Measurements from ENCODE around the gene DOK7.
"Not testable (repeated sequence)": the region's sequence is repeated elsewhere in the genome, so short reads cannot be mapped to it uniquely, and the experiment has no call there.

DOK7 gene

DNA sequence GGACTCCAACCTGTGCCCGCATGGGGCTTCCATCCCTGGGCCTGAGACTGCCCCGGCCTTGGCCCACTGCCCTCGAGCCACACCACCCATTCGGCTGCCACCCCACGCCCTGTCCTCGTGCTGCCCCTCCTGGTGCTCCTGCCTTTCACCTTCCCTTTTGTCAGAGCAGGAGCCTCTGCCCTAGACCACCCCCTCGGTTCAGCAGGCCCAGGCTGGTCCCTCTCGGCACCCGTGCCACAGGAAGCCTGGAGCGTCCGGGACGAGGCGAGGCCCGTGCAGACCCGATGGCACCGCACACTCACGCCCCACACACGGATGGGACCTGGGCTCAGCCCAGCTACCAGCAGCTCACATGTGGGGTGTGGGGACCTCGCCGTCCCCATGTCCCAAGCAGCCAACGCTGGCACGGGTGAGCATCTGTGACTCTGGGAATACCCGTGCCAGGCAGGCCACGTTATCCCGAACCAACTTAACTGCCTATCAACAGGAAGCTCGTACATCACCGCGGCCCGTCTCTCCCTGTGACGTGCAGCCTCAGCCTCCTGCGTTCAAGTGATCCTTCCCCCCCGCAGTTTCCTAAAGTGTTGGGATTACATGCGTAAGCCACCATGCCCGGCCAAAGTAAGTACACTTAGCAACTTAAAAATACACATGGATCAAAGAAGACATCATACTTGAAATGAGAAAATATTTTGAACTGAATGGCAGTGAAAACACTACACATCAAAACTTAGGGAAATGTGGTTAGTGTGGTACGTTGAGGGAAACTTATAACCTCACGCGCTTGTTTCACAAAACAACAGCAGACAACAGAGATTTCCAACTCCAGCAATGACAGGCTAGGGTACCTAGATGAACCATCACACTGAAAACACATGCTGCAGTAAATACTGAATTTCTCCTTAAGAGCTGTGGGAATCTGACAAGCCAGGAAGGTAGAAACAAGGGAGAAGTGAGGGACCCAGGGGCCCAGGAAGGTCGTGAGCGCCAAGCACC lies 40.1 kb downstream of the DOK7 start:
- DNase-seq (ENCODE audit: low read depth, low spot score) = no peak

DNA sequence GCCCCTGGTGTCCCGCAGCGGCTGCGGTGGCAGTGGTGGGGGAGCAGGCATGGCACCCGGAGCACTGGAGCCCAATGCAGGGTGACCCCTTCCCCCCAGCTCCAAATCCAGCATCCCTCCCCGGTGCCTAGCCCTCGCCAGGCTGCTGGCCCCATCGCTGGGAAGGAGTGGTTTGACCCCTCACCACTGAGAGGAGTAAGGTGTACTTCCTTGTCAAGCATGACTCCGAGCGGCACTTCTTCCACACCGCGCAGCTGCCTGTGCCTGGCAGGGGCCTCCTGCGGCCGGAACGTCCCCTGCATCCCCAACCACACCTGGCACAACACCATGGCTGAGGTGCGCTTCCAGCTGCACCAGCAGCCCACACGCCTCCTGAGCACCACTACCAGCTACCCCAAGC lies 42.1 kb downstream of the DOK7 start:
- no peak for DNase-seq (ENCODE audit: low read depth, low spot score)

DNA sequence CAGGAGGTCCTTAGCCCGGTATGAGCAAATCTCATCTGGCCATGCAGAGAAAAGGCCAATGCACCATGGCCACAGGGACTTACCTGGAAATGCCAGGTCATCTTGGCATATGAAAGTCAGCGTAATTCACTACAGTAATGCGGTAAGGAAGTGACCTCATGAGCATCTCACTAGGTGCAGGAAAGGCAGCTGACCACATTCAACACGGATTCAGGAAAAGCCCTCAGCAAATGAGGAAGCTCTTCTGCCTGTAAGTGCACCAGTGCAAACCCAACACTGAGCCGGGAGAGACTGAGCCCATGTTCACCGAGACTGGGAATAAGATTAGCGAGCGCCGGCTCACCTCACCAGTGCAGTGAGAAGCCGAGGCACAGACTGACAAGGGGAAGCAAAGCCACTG lies 45.4 kb downstream of the DOK7 start:
- no peak for DNase-seq (ENCODE audit: low read depth, low spot score)

DNA sequence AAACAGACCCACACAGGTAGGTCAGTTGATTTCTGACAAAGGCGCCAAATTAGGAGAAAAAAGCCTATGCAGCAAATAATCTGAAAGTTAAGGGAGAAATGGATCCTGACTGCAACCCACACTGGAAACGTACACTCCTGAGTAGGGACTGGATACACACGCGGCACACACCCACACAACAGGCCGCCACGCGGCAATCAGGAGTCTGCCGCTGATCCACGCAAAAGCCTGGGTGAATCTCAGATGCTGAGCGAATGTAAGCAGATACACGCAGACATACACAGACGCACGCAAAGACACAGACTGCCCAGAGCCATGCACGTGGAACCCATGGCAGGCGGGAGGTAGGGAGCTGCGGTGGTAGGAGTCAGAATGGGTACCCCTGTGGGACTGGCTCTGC lies 47.4 kb downstream of the DOK7 start:
- DNase-seq (ENCODE audit: low read depth, low spot score) = no peak

DNA sequence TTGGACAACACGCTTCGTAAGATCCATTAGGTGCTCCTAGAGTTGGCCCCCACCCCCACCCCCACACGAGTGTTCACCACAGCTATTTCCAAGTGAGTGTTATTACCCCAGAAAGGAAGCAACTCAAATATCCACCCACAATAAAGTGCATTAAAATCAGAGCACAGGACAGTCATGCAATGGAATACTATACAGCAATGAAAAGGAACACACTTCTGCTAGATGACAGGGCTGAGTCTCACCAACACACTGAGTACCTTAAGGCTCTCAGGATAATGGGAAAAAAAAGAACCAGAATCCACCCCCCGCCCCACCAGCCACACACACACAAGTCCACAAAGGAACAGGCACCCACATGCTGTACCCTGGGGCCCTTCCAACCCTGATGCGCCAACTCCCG lies 48.1 kb downstream of the DOK7 start:
- DNase-seq (ENCODE audit: low read depth, low spot score) = no peak

DNA sequence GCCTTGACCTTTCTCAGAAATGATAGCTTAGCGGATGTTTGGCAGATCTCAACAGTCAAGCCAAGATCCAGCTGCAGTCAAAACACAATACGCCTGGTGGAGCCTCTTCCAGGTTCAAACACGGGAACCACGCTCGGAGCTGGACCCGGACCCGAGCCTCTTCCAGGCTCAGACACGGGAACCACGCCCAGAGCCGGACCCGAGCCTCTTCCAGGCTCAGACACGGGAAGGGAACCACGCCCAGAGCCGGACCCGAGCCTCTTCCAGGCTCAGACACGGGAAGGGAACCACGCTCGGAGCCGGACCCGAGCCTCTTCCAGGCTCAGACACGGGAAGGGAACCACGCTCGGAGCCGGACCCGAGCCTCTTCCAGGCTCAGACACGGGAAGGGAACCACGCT lies 48.5 kb downstream of the DOK7 start:
- DNase-seq (ENCODE audit: low read depth, low spot score) = not testable (repeated sequence)

DNA sequence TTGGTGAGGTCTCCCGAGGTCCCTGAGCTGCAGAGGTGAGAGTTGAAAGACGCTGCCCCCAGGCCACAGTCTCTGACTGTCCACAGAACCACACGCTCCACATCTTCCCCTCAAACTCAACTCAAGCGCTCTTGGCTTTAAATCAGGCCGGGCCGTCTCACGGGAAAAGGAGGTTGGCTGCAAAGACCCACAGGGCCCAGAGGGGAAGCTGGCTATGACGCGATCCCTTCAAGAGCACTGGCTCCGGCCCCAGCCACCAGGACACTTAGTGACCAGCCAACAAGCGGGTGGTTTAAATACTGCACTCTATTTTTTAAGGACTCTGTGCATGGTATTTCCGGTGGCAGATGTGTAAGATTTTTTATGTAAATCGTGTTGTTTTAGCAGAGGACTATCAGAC lies 49.2 kb downstream of the DOK7 start:
- DNase-seq (ENCODE audit: low read depth, low spot score) = no peak

DNA sequence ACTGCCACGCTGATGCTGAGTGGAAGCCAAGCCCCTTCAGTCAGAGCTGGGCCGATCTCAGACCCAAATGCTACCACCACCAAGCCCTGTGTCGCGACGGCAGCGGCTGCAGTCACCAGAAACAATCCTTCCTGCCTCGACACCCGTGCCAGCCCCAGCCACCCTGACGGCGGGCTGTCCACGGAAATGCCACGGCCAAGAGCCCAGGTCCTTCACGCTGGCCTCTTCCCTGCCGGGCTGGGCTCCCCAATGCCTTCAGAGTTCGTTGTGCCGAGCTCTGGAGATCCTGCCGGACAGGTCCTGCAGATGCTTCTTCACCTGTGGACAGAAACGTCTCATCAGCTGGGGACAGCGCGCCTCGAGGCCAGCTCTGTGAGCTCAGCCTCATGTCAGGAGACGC lies 49.6 kb downstream of the DOK7 start:
- no peak for DNase-seq (ENCODE audit: low read depth, low spot score)

DNA sequence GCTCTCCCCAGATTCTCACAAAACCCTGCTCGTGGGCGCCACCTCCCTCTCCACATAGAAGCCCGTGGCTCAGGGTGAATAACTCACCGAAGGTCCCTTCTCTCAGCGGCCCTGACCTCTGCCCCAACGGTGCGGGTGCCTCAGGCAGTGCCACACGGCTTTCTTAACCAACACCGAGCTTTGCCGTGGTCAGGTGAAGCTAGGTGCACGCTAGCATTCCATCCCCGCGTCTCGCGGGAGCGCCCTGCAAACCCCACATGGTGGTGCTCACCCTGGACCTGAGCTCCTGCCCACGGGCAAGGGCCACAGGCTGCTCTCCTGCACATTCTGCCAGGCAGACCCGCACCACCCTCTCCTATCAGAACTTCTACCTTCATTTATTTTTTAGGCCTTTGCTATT lies 50.7 kb downstream of the DOK7 start:
- no peak for DNase-seq (ENCODE audit: low read depth, low spot score)

DNA sequence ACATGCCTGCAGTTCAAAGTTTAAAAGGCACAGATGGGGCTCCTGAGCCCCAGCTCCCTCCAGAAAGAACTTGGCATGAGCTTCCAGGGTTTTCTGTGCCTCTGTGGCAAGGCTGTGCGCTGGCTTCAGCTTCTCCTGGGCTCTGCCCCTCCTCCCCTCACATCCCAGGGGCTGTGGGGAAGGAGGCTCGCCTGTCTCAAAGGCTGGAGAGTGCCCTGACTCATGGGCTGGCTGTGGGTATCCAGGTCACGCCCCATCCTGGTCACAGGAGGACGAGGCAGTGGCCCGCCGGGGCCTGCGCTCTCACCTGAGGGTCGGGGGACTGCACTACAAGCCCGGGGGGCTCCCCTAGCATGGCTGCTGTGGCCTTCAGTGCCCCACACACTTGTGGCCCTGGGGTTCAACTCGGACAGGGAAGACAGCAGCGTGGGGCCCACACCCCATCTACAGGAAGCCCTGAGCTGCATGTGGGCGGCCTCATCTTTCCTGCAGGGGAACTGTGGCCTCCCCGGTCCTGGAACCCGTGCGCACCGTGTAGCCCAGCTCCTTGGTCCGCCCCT lies 51.2 kb downstream of the DOK7 start:
- DNase-seq (ENCODE audit: low read depth, low spot score) = no peak

DNA sequence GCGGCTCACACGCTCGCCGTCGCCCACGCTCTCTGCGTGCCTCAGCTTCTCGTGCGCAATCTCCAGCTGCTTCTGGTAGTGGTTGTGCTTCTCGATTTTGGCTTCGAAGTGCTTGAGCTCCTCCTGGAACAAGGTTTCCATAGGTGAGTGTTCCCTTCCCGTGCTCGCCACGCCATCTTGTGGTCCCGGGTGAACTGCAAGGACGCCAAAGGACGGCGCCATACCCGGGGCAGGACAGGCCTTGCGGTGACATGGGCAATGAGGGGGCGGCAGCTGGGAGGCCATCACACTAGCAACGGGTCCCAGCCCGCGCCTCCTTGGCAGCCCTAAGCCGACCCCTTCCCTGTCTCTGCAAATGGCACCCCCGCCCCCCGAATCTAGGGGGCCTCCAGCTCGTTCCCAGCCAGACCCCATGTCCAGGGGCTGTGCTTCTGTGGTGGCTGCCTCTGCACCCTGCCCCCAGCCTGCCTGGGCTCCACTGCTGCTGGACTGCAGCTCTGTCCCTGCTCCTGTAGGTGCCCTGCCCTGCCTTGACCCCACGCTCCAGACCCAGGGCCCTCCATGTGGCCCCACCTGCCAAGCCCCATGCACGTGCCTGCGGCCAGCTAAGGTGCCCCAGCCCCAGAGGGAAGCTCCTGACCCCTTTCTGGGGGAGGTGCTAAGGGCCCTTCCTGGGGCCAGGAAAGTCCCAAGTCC lies 51.8 kb downstream of the DOK7 start:
- DNase-seq (ENCODE audit: low read depth, low spot score) = peak; percentile 55

DNA sequence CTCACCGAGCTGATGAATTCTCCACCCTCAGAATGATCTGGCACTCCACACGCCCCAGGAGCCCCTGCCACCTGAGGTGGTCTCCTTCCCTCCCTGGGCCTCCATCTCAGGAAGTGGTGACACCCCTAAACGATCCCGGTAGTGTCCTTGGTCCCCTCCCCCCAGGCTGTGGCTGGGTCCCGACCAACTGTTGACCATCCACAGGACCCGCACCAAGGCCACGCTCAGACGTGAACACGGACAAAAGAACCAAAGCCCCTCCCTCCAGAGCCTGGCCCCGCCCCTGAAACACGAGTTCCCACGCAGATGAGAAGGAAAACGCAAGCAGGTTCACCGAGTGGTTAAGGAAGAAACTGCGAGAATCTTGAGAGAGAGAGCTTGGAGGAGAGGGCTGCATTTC lies 52.5 kb downstream of the DOK7 start:
- DNase-seq (ENCODE audit: low read depth, low spot score) = no peak

DNA sequence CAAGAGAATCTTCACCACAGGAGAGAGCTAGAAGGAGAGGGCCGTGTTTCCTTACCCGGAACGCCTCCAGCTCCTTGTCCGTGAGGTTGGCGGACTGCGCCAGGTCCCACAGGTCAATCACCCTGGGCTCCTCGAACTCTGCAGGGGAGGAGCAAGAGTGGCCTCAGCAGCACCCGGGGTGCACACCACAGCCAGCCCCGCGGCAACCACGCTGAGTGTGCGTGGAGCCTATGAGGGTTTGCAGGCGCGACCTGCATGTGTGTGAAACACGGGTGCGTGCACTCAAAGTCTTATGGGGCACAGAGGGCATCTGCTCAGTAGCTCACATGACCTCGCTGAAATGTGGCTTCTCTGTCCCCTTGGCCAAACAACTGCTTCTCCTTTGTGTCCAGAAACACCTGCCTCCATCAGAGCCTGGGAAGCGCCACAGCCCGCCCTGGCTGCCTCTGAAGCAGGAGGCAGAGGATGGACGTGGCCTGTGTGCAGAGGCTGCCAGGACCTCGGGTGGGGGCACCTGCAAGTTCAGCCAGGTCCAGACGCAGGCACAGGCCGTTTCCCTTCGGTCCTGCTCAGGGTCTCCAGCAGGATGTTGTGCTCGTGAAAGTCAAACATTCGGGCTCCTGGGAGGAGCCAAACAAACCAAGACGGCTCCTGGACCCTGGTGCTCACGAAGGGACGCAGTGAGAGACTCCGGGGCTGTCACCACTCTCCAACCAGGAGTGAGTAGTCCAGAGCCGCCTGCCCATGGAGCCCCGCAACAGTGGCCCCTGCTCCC lies 53.1 kb downstream of the DOK7 start:
- DNase-seq (ENCODE audit: low read depth, low spot score) = no peak

DNA sequence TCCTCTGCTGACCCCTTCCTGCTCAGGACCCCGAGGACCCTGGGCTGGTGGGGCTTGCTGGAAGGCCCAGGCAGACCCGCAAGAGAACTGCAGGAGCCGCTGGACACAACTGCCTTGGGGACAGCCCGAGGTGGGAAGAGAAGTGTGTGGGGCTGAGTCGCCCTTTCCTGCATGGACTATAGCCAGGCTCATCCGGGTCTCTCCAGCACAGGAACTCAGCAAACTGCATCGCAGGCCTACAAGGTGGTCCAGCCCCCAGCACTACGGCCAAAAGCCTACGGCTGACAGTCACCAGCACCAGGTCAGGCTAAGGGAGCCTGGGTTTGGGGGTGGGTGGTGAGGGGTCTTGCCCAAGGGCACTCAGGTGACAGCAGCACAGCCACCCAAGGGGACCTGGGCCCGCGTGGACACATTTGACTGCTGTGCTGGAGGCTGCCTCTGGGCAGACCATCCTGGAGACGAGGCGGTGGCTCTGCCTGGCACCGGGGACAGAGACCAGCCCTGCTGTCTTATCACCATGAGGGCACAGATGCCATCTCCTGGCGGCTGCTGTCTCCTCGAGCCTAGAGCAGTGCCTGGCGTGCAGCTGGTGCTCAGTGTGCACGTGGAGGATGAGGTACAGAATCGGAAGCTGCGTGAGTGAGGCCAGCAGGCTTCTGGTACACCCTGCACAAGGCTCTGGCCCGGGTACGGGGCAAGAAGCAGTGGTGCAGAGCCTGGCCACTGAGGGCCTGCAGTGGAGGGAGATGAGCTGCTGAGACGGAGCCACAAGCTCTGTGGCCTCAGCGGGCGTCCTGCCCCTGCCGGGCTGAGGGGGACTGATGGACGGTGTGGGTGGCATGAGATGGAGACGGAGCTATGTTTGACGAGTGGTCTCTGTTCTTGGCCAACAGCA lies 54.0 kb downstream of the DOK7 start:
- DNase-seq (ENCODE audit: low read depth, low spot score) = no peak

DNA sequence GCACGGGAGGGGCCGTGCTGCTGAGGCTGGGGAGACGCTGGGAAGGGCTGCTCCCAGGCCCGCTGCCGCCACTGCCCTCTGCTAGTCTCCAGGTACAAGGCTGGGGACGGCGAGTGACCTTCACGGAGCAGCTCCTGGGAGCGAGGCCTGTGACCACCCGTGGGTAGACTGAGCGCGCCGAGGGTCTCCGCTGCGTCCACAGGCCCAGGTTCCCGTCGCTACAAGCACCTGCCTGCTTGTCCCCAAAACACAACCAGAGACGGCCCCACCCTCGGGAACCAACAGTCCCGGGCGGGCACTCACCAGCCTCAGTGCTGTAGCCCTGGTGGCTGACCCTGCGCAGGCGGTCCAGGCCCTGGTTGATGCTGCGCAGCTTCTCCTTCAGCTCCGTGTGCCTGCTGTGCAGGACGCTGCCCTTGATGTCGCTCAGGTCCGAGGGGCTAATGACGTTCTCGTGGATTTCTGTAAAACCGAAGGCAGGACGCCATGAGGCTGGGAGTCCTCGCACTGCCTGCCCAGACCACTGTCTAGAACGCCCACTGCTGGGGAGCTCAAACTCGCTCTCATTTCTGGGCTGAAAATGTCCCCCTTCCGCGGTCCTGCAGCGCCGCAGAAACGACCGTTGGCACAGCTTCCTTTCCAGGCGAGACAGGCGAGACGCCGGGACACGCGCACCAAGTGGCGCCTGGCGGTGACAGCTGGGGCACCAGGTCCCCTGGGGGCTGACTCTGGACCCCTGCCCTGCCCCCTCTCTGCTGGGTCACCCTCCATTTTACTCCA lies 54.8 kb downstream of the DOK7 start:
- DNase-seq (ENCODE audit: low read depth, low spot score) = no peak

DNA sequence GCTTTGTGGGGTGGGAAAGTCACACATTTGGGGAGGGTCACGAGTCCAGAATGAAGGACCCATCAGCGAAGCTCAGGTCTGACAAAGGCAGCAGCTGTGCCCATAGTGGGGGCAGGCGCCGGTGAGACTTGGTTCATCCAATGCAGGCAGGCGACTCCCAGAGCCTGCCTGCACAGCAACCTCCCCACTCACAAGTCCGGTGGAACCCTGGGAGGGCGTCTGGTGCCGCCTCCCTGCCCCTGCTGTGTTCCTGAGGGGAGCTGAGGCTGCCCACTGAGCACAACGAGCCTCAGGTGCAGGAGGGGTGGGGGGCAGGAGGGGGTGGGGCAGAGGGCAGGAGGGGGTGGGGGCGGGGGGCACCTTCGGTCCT lies 55.4 kb downstream of the DOK7 start:
- no peak for DNase-seq (ENCODE audit: low read depth, low spot score)

DNA sequence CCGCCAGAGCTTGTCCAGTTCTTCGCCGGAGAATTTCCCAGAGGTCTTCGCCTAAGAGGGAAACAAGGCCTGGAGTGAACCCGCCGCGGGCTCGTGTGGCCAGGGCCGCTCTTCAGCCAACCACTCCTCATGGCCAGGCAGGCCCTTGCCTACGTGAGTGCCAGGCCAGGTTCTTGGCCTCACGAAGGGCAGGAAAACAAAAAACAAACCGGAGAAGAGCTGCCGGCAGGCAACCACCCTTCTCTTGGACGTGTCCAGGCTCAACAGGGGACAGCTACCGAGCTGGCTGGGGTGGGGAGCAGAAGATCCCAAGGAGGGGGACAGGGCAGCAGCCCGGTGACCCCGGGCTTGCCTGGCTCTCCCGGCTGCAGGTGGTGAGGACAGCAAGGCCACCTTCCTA lies 55.8 kb downstream of the DOK7 start:
- no peak for DNase-seq (ENCODE audit: low read depth, low spot score)

DNA sequence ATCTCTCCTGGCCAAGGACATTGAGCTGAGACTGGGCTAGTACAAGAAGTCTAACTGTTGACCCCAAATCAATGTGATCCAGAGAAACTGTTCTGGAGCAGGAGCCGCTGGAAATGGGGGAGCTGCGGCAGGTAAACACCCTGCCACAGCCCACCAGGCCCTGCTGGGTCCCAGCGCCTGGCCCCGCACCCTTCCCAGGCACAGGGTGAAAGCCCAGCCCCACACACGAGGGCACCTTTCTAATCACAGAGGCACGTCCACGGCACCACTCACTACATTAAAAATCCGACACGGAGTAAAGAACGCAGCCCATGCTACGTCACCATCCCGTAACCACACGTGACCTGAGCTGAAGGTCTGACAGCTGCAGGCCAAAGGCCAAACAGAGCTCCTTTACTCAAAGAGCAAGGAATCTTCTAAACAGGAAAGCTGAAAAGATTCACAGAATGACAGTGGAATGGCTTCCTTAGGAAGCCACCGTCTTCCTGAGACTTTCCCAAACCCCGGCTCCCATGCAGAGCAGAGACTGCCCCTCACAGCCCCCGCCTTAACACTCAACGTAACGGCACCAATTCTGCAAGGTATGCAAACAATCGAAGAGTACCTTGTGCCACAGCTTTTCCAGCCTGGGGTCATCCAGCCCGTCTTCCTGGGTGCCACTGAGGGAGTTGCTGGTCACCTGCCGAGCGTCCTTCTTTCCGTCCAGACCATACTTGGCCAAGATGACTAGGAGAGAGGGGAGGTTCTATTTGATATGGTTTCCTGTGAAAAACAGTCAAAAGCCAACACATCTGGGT lies 56.6 kb downstream of the DOK7 start:
- no peak for DNase-seq (ENCODE audit: low read depth, low spot score)

DNA sequence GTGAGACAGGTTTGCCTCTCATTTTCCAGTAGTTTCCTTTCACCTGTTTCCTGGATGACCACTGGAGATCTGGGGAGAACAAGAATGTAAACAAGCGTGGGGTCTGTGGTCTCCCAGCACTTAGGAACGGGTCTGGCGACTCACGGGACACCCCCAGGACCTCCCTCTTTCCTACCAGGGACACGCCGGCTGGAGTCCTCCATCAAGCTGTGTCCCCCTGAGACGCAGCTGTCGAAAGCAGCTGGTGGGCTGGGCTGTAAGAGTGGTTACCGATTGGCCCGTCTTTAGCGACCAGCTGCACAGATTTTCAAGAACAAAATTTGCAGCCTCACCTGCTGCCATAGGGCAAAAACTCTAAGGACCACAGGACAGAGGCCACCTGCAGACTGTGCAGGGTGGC lies 57.2 kb downstream of the DOK7 start:
- DNase-seq (ENCODE audit: low read depth, low spot score) = no peak

All from ELF-1 (cell line).